Measurements from ENCODE around the gene RNF150. TPM values are rescaled to one million over a fixed set of nuclear protein-coding genes. Genes with fewer than 3 reads are reported as not detected.
A peak's percentile ranks its signal among the peaks of the same experiment; 100 is the strongest.

The RNF150 gene
- total RNA-seq, 1 donor from 2014 or later: 56.5 TPM

DNA sequence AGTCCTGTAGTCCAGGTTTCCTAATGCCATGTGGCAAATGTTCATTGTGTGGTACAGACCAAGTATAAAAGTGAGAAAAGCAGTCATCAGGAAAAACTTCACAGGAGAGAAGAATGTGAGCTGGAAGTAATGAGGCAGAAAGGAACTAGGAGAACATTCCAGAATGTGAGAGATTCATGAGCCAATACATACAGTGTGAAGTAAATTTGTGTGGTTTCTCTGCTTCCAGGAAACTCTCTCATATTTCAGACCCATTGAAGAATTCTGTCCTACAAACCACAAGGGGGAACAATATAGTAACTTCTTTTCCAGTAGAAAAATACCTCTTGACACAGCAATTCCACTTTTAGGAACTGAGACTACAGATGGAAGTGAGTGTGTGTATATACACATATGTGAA lies 136.5 kb downstream of the RNF150 start:
- TF ChIP-seq, protein P1, sequence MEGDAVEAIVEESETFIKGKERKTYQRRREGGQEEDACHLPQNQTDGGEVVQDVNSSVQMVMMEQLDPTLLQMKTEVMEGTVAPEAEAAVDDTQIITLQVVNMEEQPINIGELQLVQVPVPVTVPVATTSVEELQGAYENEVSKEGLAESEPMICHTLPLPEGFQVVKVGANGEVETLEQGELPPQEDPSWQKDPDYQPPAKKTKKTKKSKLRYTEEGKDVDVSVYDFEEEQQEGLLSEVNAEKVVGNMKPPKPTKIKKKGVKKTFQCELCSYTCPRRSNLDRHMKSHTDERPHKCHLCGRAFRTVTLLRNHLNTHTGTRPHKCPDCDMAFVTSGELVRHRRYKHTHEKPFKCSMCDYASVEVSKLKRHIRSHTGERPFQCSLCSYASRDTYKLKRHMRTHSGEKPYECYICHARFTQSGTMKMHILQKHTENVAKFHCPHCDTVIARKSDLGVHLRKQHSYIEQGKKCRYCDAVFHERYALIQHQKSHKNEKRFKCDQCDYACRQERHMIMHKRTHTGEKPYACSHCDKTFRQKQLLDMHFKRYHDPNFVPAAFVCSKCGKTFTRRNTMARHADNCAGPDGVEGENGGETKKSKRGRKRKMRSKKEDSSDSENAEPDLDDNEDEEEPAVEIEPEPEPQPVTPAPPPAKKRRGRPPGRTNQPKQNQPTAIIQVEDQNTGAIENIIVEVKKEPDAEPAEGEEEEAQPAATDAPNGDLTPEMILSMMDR (IDR thresholded peaks at IDR 0.05): peak; percentile 41
- no peak for DNase-seq (ENCODE audit: extremely low spot score, unreplicated experiment)
- H3K27ac Mint-ChIP-seq (ENCODE audit: unreplicated experiment): peak overlapping the region; percentile 69
- H3K9me3 Mint-ChIP-seq (ENCODE audit: unreplicated experiment): peaks cover 4% of the 10 kb centered on the region
- H3K4me3 Mint-ChIP-seq (ENCODE audit: unreplicated experiment): no peak overlapping the region
- H3K27me3 Mint-ChIP-seq (ENCODE audit: unreplicated experiment): no peaks in the 10 kb centered on the region
- peaks cover 15% of the 10 kb centered on the region for H3K36me3 Mint-ChIP-seq (ENCODE audit: unreplicated experiment)
- peaks cover 20% of the 10 kb centered on the region for H3K4me1 Mint-ChIP-seq (ENCODE audit: unreplicated experiment)

DNA sequence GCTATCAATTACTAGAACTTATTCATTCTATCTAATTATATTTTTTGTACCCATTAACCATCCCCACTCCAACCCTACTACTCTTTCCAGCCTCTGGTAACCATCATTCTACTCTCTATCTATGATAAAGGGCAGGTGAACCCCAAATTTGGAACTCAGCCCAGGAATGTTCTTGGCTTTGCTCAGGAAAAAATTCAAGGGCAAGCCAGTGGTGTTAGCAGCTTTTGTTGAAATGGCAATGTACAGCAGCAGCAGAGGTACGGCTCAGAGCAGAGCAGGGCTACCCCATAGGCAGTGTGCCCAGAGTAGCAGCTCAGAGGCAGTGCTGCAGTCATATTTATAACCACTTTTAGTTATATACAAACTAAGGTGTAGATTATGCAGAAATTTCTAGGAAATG lies 138.2 kb downstream of the RNF150 start:
- peaks cover 4% of the 10 kb centered on the region for H3K9me3 Mint-ChIP-seq (ENCODE audit: unreplicated experiment)
- no peak overlapping the region for H3K27ac Mint-ChIP-seq (ENCODE audit: unreplicated experiment)
- H3K4me3 Mint-ChIP-seq (ENCODE audit: unreplicated experiment): no peak overlapping the region
- peaks cover 20% of the 10 kb centered on the region for H3K4me1 Mint-ChIP-seq (ENCODE audit: unreplicated experiment)
- H3K27me3 Mint-ChIP-seq (ENCODE audit: unreplicated experiment): no peaks in the 10 kb centered on the region
- H3K36me3 Mint-ChIP-seq (ENCODE audit: unreplicated experiment): peaks cover 15% of the 10 kb centered on the region
- DNase-seq (ENCODE audit: extremely low spot score, unreplicated experiment): no peak
- TF ChIP-seq, protein P1 (IDR thresholded peaks at IDR 0.05): no peak

- Mint-ChIP-seq H3K36me3 (ENCODE audit: unreplicated experiment) (peaks cover 13% of the 10 kb centered on the region), H3K27me3 (ENCODE audit: unreplicated experiment) (no peaks in the 10 kb centered on the region), H3K27ac (ENCODE audit: unreplicated experiment) (no peak overlapping the region), H3K9me3 (ENCODE audit: unreplicated experiment) (peaks cover 4% of the 10 kb centered on the region), H3K4me3 (ENCODE audit: unreplicated experiment) (no peak overlapping the region), H3K4me1 (ENCODE audit: unreplicated experiment) (peaks cover 19% of the 10 kb centered on the region)
- TF ChIP-seq, protein P1 (IDR thresholded peaks at IDR 0.05): no peak
- DNase-seq (ENCODE audit: extremely low spot score, unreplicated experiment): no peak
Observed at GRCh38 chr4:140994015-140994414, 139.3 kb downstream of the RNF150 start.

DNA sequence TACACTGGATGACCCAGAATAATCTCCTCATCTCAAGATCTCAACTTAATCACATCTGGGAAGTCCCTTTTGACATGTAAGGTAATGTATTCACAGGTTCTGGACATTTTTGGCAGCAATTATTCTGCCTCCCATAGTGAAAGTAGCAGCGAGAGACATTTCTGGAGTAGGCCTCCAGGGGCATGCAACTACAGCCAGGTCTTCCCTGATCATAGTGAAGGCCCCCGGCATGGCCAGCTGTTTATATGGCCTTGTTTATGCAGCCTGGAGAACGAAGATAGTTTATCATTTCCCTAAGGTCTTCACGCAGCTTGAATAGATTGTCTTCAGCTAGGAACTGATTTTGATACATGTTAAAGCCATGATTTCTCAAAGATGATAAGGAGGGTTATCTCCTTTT lies 139.9 kb downstream of the RNF150 start:
- peaks cover 13% of the 10 kb centered on the region for H3K36me3 Mint-ChIP-seq (ENCODE audit: unreplicated experiment)
- peaks cover 17% of the 10 kb centered on the region for H3K4me1 Mint-ChIP-seq (ENCODE audit: unreplicated experiment)
- no peak overlapping the region for H3K4me3 Mint-ChIP-seq (ENCODE audit: unreplicated experiment)
- no peaks in the 10 kb centered on the region for H3K27me3 Mint-ChIP-seq (ENCODE audit: unreplicated experiment)
- no peak for DNase-seq (ENCODE audit: extremely low spot score, unreplicated experiment)
- TF ChIP-seq, protein P1 (IDR thresholded peaks at IDR 0.05): no peak
- H3K27ac Mint-ChIP-seq (ENCODE audit: unreplicated experiment): no peak overlapping the region
- H3K9me3 Mint-ChIP-seq (ENCODE audit: unreplicated experiment): peaks cover 4% of the 10 kb centered on the region

GRCh38 chr4:140989944-140990343 lies 143.3 kb downstream of the RNF150 start:
- H3K36me3 Mint-ChIP-seq (ENCODE audit: unreplicated experiment): peaks cover 15% of the 10 kb centered on the region
- no peaks in the 10 kb centered on the region for H3K27me3 Mint-ChIP-seq (ENCODE audit: unreplicated experiment)
- TF ChIP-seq, protein P1 (IDR thresholded peaks at IDR 0.05): no peak
- H3K4me3 Mint-ChIP-seq (ENCODE audit: unreplicated experiment): no peak overlapping the region
- no peak overlapping the region for H3K27ac Mint-ChIP-seq (ENCODE audit: unreplicated experiment)
- H3K4me1 Mint-ChIP-seq (ENCODE audit: unreplicated experiment): peaks cover 22% of the 10 kb centered on the region
- no peak for DNase-seq (ENCODE audit: extremely low spot score, unreplicated experiment)
- H3K9me3 Mint-ChIP-seq (ENCODE audit: unreplicated experiment): peaks cover 11% of the 10 kb centered on the region

All from osteocyte (in vitro differentiated cells).